Natural killer cell (primary cell): ENCODE measurements around the gene INPP5F. TPM values are rescaled to one million over a fixed set of nuclear protein-coding genes. Genes with fewer than 3 reads are reported as not detected.

ENCODE experiments used
- ATAC-seq, 3 donors: fragments of 150-1000 bp in 2 of 3; fragments of 200-7000 bp in 1 of 3; cut with Tn5 transposase; 1 replicate in 1 of 3; 2 replicates in 2 of 3; pipeline ENCODE4 v1.10.0; 2021; ENCODE audit warnings: mild to moderate bottlenecking in 2 of 3, moderate library complexity in 2 of 3
- DNase-seq, 2 donors: peaks; one replicate each; pipeline versions ENCODE4 v3.0.0 to v3.0.0-alpha.2; 2013 to 2021; ENCODE audit warnings: mixed read lengths in 1 of 2
- H3K27ac ChIP-seq: one replicate; pipeline ENCODE4 v1.5.1; 2013; ENCODE audit warnings: mild to moderate bottlenecking, low read length
- H3K27me3 ChIP-seq: one replicate; pipeline ENCODE4 v1.6.1; 2013; ENCODE audit warnings: low read length; ENCODE audit not compliant: control insufficient read depth, insufficient read depth
- H3K36me3 ChIP-seq: one replicate; pipeline ENCODE4 v1.6.1; 2013; ENCODE audit warnings: low read length; ENCODE audit not compliant: control insufficient read depth, insufficient read depth
- H3K4me1 ChIP-seq: one replicate; pipeline ENCODE4 v1.6.1; 2013; ENCODE audit warnings: low read length; ENCODE audit not compliant: control insufficient read depth, insufficient read depth
- H3K4me3 ChIP-seq: one replicate; pipeline ENCODE4 v1.5.1; 2013; ENCODE audit warnings: low read length
- H3K9me3 ChIP-seq: one replicate; pipeline ENCODE4 v1.6.1; 2013; ENCODE audit warnings: low read length; ENCODE audit not compliant: control insufficient read depth, insufficient read depth
- H3K27ac Mint-ChIP-seq, 2 donors: one replicate each; pipeline ENCODE4 v1.8.0; 2022; ENCODE audit warnings: mild to moderate bottlenecking in 2 of 2, mixed read lengths in 2 of 2, moderate library complexity in 1 of 2
- H3K27me3 Mint-ChIP-seq, 2 donors: one replicate each; pipeline ENCODE4 v1.8.0; 2022; ENCODE audit warnings: low read depth in 2 of 2, mixed read lengths in 2 of 2
- H3K36me3 Mint-ChIP-seq: one replicate; pipeline ENCODE4 v1.8.0; 2022; ENCODE audit warnings: mixed read lengths
- H3K4me1 Mint-ChIP-seq, 2 donors: one replicate each; pipeline ENCODE4 v1.8.0; 2022; ENCODE audit warnings: mixed read lengths in 2 of 2
- H3K4me3 Mint-ChIP-seq: one replicate; pipeline ENCODE4 v1.8.0; 2022; ENCODE audit warnings: mild to moderate bottlenecking, moderate library complexity, mixed read lengths
- H3K9me3 Mint-ChIP-seq, 2 donors: one replicate each; pipeline ENCODE4 v1.8.0; 2022; ENCODE audit warnings: mixed read lengths in 2 of 2
- CTCF ChIP-seq: fragments of 200-600 bp; IDR thresholded peaks from one replicate; pipeline ENCODE4 v1.8.0; 2022; ENCODE audit warnings: antibody characterized with exemption
- WGBS: methylation state at CpG from one replicate; pipeline ENCODE4 v1.1.7; 2013; ENCODE audit warnings: missing lambda C conversion rate; ENCODE audit not compliant: insufficient coverage; 5-methylcytosine and 5-hydroxymethylcytosine counted together
- intact Hi-C: fragments of 100-400 bp; cut with micrococcal nuclease; formaldehyde crosslinking; loops from one replicate; pipeline ENCODE4 v1.14.2; 2022
- total RNA-seq, 4 donors: library from RNA; stranded (reverse); fragments of 120-200 nt in 1 of 4; gene quantifications; one replicate each; pipeline versions ENCODE4 v1.2.3 to v1.2.4, GENCODE V29; 2013 to 2022

The INPP5F gene
- total RNA-seq, 3 donors from 2014 or later (not counting 1 experiment from before 2014, with no cell fraction given) = 12.8 to 18.2 (median 15.8) TPM

DNA sequence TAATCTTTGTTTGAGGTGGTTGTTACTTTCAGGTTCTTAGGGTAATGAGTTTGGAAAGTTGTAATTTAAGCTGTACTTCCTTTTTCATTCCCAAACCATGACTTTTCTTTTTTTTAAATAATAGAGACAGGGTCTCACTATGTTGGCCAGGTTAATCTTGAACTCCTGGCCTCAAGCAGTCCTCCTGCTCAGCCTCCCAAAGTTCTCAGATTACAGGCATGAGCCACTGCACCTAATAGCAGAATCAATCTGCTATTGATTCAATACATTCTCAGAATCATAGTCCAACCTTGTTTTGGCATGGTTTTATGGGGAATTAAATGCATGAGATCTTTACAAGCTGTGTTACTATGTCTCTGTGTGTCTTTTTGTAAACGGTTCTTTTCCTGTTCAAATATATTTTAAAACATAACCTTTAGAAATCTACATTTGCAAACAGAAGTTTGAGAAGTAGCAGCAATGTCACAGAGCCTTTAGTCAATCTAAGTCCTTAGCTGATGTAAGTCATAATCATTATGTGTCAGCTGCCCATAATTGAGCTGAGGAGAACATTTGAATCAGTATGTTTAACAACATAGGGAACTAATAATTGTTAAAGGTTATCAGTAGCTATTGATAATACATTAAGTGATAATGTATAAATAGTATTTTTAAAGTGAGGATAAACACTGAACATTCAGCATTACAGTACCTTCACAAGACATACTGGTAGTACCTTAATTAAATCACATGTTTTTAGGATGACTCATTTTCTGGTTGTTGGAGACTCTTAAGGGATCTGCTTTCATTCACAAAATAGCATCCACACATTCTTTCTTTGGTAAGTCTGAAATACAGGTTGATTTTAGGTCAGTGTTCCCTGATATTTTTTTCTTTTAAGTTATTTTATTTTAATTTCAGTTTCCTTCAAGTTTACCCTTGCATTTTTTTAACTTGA lies 8.8 kb downstream of the INPP5F start:
- no peaks in the 10 kb centered on the region for H3K36me3 ChIP-seq
- TF ChIP-seq CTCF = no peak
- H3K36me3 Mint-ChIP-seq = no peaks in the 10 kb centered on the region
- no peak overlapping the region for H3K4me3 ChIP-seq
- H3K4me1 Mint-ChIP-seq = peaks cover 19 to 24% of the 10 kb centered on the region in 2 donors
- no peaks in the 10 kb centered on the region for H3K9me3 ChIP-seq
- WGBS = no CpG with 5 or more reads among the region's 1 CpG
- no peaks in the 10 kb centered on the region for H3K9me3 Mint-ChIP-seq
- H3K27me3 Mint-ChIP-seq = no peaks in the 10 kb centered on the region
- ATAC-seq = no peak
- no peaks in the 10 kb centered on the region for H3K27me3 ChIP-seq
- intact Hi-C loops = no loop called here
- H3K4me3 Mint-ChIP-seq = no peak overlapping the region
- H3K27ac ChIP-seq = no peak overlapping the region
- H3K27ac Mint-ChIP-seq = no peak overlapping the region
- DNase-seq = no peak
- peaks cover 3% of the 10 kb centered on the region for H3K4me1 ChIP-seq

DNA sequence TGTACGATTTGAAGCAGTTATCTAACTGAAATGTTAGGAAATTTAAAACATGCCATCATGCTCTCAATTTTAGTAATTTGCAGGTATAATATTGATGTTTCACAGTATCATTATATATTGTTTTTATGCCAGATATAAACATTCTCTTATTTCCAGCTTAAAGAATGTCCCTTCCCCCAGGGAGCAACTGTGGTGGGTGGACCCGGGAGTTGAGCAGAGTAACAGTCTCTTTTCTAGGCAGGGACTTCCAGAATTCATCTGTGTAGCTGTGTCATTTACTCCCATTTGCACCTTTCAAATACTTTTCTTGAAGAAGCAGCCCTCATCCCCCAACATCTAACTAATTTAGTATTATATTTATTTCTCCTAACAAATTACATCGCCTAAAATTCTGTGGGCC lies 9.6 kb downstream of the INPP5F start:
- no peaks in the 10 kb centered on the region for H3K9me3 Mint-ChIP-seq
- no peak for DNase-seq
- no peak for TF ChIP-seq CTCF
- H3K27me3 Mint-ChIP-seq = no peaks in the 10 kb centered on the region
- Histone ChIP-seq H3K4me3 (no peak overlapping the region), H3K36me3 (no peaks in the 10 kb centered on the region), H3K4me1 (peaks cover 3% of the 10 kb centered on the region), H3K27ac (no peak overlapping the region), H3K9me3 (no peaks in the 10 kb centered on the region), H3K27me3 (no peaks in the 10 kb centered on the region)
- intact Hi-C loops = no loop called here
- H3K4me3 Mint-ChIP-seq = no peak overlapping the region
- WGBS = 100% methylated on average over 2 of the region's 3 CpGs
- H3K4me1 Mint-ChIP-seq = peaks cover 25 to 29% of the 10 kb centered on the region in 2 donors
- ATAC-seq = no peak
- H3K36me3 Mint-ChIP-seq = no peaks in the 10 kb centered on the region
- no peak overlapping the region for H3K27ac Mint-ChIP-seq

DNA sequence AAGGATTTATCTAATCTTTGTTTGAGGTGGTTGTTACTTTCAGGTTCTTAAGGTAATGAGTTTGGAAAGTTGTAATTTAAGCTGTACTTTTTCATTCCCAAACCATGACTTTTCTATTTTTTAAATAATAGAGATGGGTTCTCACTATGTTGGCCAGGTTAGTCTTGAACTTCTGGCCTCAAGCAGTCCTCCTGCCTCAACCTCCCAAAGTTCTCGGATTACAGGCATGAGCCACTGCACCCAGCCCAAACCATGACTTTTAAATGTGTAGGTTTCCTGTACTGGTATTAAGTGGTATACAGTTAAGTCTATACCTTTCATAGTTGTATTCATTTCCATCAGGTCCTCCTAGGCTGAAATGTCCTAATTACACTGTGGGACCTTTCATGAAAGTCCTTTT lies 10.4 kb downstream of the INPP5F start:
- no peak overlapping the region for H3K27ac ChIP-seq
- no peak for ATAC-seq
- no peaks in the 10 kb centered on the region for H3K9me3 ChIP-seq
- H3K27me3 Mint-ChIP-seq = no peaks in the 10 kb centered on the region
- no CpG with 5 or more reads among the region's 1 CpG for WGBS
- no peak overlapping the region for H3K4me3 Mint-ChIP-seq
- no peak overlapping the region for H3K27ac Mint-ChIP-seq
- no peaks in the 10 kb centered on the region for H3K36me3 Mint-ChIP-seq
- H3K4me1 Mint-ChIP-seq = peaks cover 25 to 29% of the 10 kb centered on the region in 2 donors
- peaks cover 3% of the 10 kb centered on the region for H3K4me1 ChIP-seq
- no peak for DNase-seq
- intact Hi-C loops = no loop called here
- H3K4me3 ChIP-seq = no peak overlapping the region
- no peaks in the 10 kb centered on the region for H3K27me3 ChIP-seq
- no peaks in the 10 kb centered on the region for H3K9me3 Mint-ChIP-seq
- TF ChIP-seq CTCF = no peak
- no peaks in the 10 kb centered on the region for H3K36me3 ChIP-seq
